Measurements from ENCODE around the gene DOCK11. TPM values are rescaled to one million over a fixed set of nuclear protein-coding genes. Genes with fewer than 3 reads are reported as not detected.

The DOCK11 gene
- total RNA-seq, 1 donor from 2014 or later: 16.7 TPM

DNA sequence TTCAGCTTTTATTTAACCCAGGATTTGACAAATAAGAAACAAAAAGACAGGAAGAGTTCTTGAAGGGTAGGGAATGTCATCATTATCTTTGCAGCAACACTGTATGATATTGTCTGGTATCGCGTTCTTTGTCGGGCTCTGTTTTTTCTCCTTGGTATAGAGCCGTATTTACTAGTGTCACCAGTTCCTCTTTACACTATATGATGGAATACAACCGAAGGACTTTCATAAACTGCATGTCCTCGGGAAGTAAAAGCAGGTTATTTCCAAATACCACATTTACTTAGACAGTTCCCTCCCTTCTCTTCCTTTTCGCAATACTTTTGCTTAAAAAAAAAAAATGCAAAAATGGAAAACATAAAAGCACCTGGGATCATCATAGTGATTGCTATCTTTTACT lies 135.2 kb downstream of the DOCK11 start:
- DNase-seq: no peak

DNA sequence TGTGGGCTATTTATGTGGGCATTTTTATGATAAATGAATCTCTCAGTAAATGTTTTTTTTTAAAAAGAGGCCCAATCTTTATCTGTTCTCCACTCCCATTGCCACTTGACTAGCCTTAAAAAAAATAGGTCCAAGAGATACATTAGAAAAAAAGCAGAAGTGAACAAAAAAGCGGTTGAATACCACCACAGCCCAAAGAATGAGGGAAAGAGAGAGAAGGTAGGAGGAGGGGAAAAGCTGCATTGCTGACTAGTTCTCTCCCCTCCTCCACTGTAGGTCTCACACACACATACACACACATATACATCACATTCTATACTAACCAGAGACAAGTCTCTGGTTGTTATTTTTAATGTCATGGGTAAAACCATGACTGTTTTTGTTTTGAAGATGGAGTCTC lies 136.0 kb downstream of the DOCK11 start:
- DNase-seq: no peak

DNA sequence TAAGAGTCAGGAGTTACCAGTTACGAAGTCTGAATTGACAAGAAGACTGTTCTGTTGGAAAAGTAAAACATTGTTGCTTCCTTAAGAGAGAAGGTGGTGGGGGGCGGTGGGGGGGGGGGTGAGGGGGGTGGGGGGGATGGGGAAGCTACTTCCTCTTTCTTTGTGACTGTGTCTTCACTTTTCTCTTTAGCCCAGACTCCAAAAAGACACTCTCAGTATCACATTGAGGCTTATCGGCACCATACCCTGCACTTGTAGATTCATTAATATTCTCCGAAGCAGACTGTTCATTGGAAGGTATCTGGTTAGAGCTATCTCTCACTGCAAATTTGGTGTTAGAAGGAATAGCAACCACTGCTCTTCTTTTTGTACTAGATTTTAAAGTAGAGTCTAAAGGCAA lies 137.2 kb downstream of the DOCK11 start:
- DNase-seq: no peak

DNA sequence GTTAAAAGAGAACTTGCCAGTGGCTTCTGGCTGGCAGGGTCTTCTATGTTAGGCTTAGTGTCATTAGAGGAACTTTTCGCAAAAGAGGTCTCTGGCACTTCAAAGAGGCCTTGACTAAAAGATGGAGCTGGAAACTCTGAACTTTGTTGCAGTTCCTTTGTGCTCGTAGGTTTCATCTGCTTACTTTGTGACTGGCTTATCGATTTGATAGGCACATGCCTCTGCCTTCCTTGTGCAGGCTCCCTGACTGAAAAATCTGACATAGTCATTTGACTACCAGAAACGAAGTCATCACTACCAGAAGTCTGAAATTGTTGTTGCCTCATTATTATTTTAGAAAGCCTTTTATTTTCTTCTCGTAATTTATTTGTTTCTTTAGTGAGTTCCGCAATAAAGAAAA lies 137.9 kb downstream of the DOCK11 start:
- no peak for DNase-seq

DNA sequence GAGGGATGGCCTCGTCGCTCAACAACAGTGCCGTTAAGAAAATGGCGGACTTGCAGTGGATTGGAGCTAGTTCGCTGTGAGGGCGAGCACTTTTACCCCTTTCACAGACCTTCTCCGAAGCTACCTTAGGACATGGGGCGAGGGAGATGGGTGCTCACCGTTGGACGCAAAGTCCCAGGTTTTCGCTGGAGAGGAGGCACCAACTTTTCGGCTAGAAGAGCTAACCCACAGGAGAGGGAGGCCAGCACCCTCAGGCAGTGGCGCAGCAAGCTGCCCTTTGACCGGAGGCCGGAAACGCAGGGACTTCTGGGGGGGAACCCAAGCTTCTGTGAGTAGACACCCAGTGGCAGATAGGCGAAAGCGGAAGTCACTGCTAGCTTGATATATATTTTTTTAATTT lies 138.7 kb downstream of the DOCK11 start:
- DNase-seq: no peak

DNA sequence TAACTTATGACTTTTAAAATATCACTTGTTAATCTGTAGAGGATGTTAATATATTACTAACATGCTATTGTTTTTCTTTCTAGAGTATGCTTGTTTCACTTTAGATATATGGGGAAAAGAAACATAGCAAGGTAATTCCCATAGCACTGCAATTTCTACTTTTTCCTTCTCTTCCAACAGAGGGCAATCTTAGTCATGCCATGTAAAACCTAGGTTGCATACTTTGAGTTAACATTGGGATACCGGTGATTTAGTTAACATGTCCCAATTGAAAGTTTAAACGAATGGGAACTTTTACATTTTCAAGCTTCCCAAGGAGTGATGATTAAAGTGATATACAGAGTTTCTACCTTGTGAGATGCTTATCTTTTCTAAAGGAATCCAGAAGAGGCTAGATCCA lies 142.4 kb downstream of the DOCK11 start:
- DNase-seq: no peak

DNA sequence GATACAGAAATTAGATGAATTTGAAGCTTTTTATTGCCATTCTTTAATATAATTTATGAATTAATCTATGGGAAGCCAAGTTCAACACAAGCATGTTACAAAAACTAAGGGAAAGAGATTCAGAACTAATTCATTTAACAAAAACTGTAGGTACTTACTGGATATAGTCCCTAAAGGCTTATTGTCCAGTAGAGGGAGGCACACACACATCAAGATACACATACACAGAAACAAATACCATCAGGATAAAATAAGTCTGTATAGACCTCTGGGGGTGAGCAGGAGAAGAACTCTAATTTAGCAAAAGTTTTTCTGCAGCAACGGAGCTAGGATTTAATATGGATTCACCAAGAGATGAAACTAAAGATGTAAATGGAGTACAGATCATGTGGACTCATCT lies 148.8 kb downstream of the DOCK11 start:
- DNase-seq: peak; percentile 16

DNA sequence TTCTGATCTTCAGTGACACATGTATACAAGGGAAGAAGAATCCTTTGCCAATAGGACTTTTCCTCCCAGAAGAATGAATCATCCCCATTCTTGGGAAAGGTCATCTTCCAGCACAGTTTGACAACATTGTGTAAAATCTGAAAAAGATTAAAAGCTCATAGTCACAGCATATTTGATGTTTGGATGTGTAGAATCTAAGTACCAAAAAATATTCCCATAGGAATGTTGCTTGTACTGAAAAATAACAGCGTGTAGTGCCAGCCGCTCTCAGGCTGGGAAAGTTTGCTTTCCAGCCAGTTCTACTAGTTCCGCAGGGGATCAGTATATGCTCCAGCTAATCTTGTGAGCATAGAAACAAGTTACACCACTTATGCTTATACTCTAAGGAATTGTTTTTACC lies 157.1 kb downstream of the DOCK11 start:
- peak; percentile 30 for DNase-seq

DNA sequence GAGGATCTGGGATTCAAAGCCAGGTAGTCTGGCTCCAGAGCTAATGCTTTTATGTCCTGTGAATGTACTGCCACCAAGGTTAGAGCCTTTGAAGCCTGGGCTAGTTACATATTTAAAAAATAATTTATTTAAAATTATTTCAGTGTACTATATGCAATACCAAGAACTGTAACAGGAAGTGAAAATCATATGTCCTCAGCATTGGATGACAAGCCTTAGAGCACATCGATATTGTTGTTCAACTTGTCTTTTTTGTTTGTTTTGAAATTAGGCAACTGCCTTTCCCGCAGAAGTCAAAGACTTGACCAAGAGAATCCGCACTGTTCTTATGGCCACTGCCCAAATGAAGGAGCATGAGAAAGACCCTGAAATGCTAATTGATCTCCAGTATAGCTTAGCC lies 158.7 kb downstream of the DOCK11 start:
- DNase-seq: no peak

DNA sequence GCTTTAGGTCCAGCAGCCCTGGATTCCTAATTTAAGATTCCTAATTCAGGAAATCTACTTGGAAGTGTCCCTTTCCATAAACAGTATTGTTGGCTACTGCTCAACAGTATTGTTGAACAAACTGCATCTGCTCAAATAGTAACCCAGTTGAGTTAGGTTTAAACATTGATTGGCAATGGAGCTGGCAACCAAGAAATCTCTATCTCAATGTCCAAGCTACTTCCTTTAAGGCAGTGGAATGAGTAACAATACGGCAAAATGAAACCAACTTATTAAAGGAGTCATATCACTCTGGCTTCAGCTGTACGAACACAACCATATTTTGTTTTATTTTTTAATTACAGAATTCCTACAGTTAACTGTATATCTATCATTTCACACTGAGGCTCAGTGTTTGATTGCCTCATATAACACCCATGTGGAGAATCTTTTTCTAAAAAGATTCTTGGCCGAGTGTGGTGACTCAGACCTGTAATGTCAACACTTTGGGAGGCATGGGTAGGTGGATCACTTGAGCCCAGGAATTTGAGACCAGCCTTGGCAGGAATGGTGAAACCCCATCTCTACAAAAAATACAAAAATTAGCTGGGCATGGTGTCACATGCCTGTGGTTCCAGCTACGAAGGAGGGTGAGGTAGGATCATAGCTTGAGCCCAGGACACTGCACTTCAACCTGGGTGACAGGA lies 160.1 kb downstream of the DOCK11 start:
- DNase-seq: no peak

DNA sequence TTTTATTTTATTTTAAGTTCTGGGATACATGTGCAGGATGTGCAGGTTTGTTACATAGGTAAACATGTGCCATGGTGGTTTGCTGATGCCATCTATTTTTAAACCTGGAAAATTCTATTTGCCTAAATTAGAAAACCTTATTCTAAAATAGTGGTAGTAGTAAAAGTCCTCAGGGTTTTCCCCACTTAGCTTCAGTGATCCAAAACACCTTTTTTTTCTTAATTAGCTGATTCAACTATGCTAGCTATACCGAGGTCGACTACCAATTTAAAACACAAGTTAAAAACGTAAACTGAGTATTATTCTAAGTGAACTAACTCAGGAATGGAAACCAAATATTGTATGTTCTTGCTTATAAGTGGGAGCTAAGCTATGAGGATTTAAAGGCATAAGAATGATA lies 161.8 kb downstream of the DOCK11 start:
- DNase-seq: no peak

DNA sequence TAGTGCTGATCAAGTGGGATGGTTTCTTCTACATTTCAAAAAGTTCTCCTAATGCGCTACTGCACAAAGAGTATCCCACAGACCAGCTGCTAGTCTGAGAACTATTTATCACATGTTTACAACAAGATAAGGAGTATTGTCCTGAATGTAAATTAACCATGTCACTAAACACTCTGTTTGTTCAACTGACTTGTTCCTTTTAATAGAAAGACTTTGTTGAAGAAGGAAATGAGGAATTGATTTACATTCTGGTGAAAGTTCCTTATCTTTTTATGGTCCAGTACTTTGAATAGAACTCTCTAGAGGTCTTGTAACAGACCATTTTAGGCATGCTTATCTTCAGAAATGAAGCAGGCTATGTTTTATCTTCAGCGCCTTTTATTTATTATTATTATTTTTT lies 164.5 kb downstream of the DOCK11 start:
- DNase-seq: no peak

DNA sequence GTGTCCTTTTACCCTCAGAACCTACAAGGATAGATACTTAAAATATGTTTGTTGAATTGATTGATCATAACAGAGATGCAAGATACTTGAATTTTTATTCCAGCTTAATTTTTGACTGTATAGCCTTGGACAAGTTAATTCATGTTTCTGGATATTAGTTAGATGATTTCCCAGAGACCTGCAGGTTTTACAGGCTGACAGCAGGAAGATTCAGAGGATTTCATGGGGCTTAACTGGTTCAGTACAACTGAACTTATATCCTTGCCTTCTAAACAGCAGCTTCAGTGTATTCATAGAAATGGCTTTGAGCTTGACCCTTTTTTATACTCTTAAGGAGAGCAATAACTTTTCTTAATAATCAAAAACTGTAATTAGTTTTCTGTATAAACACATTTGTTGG lies 169.6 kb downstream of the DOCK11 start:
- peak; percentile 6 for DNase-seq

DNA sequence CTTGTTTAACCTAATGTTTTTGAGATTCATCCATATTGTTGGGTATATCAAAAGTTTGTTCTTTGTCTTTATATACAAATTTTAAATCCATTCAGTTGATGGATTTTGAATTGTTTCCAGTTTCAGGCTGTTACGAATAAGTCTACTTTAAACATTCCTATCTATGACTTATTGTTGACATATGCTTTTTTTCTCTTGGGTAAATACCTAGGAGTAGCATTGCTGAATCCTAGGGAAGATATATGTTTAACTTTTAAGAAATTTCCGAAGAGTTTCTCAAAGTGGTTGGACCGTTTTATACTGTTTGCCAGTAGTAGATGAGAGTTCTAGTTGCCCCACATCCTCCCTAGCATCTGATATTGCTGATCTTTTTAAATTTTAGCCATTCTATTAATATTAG lies 170.9 kb downstream of the DOCK11 start:
- no peak for DNase-seq

DNA sequence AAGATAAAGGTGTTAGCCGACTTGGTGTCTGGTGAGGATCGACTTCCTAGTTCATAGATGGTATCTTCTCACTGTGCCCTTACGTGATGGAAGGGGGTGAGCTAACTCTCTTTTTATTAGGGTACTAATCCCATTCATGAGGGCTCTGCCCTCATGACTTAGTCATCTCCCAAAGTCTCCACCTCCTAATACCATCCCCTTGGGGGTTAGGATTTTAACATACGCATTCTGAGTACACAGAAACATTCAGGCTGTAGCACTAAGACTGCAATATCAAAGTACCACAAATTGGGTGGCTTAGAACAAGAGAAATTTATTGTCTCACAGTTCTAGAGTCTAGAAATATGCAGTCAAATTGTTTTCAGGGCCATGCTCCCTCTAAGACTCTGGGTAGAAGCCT lies 173.8 kb downstream of the DOCK11 start:
- no peak for DNase-seq

DNA sequence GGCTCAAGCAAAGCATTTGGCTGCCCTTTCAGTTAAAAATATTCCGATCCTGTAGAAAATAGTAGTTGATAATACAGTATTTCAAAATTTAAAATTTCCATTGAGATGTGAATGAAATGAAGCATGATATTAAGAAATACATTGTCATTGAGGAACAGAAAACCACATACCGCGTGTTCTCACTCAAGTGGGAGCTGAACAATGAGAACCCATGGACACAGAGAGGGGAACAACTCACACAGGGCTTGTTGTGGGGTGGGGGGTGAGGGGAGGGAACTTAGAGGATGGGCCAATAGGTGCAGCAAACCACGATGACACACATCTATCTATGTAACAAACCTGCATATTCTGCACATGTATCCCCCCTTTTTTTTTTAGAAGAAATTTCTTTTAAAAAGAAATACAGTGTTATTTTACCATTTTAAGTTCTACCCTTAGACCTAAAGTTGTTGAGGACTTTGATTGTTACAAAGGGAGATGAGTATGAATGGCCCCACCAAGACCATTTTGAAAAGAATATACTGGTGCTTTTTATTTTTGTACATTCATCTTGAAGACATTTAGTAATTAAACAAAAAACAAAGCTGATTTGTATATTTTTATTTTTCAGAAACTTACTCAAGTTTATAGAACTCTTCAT lies 179.8 kb downstream of the DOCK11 start:
- no peak for DNase-seq

DNA sequence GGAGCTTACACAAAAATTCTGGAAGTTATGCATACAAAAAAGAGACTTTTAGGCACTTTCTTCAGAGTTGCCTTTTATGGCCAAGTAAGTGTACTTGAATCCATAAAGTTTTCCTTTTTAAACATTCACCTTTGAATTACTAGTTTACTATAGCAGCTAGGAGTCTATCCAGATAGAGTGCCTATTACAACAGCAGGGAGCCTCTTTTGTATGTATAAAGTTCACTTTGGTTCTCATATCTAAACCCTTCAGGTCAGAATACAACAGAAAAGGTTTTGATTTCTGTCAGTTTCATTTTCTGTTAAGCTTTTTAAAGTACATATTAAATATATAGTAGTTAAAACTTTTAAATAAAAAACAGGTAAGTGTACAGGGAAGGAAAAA lies 180.3 kb downstream of the DOCK11 start:
- DNase-seq: no peak

DNA sequence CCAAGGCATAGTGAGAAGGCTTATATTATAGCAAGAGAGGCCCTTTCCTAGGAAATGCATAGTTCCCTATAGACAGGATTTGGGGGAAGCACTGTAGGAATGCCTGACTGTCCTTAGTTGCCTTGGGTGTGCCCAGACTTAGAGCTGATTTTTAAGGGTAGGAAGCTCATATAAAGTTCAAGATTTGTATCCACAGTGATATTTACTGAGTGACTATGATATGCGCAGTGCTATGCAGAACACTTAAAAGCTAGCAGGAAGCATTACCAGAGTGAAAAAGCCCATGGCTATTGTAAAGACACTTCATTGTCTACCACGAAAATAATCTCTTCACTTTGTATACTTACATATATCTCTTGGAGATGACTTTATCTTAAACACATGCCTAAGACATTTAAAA lies 181.7 kb downstream of the DOCK11 start:
- no peak for DNase-seq

DNA sequence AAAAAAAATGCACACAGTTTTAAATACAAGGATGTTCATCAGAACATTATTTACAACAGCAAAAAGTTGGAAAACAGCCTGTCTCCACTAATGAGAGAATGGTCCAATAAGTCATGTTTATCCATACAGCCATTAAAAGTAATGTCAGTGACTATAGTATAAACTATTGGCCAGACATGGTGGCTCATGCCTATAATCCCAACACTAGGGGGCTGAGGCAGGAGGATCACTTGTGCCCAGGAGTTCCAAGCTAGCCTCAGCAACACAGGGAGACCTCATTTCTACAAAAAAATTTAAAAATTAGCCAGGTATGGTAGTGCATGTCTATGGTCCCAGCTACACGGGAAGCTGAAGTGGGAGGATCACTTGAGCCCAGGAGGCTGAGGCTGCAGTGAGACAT lies 183.7 kb downstream of the DOCK11 start:
- no peak for DNase-seq

DNA sequence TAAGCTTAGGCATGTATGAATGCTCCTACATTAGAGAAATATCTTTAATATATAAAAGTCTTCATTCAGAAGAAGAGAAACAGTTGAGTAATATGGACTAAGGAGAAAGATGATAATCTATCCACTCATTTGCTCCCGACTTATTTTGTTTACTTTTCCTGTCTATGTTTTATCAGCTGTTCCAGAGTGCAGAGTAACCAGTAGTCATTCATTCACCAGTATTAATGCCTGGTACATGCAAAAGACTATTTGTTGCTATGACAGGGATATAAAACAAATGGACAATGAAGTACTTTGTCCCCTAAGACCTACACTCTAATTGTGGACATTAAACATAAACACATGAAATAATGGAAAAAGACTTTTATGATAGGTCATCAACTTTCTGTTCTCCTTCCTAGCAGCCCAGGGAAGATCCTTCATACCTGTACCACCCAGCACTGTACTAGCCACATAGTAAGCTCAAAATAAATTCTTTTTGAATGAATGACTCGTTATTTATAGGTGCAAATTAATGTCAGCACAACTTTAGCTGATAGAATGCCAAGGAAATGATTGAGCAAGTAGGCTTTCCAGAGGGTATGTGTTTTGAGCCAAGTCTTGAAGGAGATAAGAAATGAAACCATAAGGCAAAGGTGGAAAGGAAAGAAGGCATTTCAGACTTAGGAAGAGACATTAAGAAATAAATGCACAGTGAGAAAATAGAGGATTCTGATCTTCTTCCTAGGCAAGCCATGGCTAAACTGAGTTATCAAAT lies 186.8 kb downstream of the DOCK11 start:
- no peak for DNase-seq

DNA sequence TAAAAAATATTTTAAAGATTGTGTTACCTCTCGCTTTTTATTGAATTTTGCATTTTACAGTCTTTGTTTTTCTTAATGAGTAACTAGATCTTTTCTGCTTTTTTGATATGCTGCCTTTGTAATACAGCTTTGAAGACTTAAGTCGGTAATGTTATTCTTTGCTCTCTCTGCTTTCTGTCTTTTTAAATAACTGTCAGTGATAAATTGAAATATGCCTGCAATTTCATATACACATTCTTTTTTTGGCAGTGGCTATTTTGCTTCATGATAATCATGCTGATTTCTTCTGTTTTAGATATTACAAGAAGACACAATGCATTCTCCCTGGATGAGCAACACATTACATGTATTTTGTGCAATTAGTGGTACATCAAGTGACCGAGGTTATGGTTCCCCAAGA lies 189.8 kb downstream of the DOCK11 start:
- no peak for DNase-seq

DNA sequence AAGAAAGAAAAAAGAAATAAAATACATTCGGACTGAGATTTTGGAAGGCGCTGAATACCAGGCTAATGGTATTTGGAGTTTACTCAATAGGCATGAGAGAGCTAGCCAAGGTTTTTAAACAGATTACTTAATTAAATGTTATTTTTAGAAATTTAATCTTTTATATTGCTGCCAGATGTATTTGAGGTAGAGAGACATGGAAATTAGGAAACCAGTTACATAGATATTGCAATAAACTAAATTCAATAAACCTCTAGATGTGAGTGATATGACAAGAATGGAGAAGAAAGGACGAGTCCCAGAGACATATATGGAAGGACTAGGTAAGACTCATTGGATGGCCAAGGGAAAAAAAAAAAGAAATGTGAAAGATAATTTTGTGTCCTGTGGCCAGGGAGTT lies 193.3 kb downstream of the DOCK11 start:
- DNase-seq: no peak

DNA sequence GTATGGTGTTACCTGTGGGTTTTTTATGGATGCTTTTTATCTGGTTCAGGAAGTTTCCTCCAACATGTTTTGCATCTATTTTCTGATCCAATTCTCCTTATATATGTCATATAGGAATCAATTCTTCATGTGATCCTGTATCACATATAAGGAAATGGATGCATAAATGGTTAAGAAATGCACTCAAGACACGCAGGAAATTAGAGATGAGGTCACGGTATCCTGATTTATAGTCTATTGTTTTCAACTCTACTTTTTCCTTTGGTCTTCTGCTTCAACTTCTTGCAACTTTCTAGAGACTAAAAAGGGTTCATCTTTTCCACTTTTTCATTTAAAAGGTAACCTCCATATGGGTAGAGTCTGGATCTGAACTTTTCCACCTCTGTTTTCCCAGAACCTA lies 198.2 kb downstream of the DOCK11 start:
- no peak for DNase-seq

DNA sequence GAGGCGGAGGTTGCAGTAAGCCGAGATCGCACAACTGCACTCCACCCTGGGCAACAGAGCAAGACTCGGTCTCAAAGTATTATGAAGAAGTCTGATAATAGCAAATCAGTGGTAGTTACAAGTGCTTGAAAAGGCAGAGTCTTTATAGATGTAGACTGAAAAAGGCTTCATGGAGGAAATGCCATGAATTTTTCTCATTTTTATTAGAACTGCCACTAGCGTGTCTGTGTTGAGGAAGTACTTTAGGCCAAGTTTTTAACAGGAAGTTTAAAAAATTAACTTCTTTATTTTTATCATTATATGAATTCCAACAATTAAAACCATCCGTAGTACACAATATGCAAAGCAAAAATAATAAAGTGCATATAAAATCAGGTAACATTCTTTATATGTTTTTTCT lies 199.0 kb downstream of the DOCK11 start:
- DNase-seq: no peak

Data from tongue (tissue), 2 donors.